ENCODE data around the gene ASB16. TPM values are rescaled to one million over a fixed set of nuclear protein-coding genes. Genes with fewer than 3 reads are reported as not detected.

ASB16 gene
- total RNA-seq, 1 donor from 2014 or later, result 0.75 TPM

DNA sequence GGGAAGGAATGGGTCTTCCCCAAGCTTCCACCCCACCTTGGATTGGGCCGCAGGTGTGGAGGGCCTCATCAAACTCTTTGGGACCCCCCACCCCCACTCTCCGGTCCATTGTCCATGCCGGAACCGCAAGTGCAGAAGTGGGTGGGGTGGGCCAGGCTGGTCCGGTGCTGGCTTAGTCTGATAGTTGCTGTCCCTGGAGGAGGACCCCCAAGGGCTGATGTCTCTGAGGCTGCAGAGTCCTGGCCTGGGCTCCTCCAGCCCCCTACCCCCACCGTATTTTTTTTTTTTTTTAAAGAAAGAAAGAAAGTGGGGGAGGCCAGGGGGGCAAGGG, 36.3 kb downstream of the ASB16 start:
- intact Hi-C loops (cut with micrococcal nuclease), result no loop called here

DNA sequence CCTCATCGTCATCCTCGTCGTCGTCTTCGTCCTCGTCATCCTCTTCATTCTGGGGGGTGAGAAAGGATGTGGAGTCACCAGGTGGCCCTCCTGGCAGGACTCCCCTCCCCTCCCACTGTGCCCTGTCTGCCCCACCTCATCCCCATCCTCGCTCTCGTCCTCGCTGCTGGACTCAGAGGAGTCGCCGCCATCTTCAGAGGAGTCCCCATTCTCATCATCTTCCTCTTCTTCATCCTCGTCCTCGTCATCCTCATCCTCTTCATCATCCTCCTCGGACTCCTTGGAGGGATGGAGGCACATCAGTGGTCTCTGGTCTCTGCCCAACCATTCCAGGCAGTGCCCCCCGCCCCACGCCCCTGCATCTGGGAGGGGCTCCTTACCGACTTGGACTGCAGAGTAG, 36.8 kb downstream of the ASB16 start:
- intact Hi-C loops (cut with micrococcal nuclease), result no loop called here

DNA sequence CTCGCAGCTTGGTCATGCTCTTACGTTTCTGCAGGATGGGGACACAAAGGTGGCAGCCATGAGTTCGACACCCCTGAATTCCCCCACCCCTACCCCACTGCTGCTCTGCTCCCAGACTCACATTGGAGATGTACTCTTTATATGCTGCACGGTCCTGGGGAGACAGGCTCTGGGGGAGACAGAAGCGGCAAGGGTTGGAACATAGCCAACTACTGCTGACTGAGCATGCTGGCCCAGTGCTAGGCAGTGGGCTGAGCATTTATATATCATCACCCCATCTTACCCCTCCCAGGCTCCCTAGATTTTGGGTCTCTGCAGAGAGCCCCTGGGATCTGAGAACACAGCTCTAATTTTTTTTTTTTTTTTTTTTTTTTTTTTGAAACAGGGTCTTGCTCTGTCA, 37.2 kb downstream of the ASB16 start:
- intact Hi-C loops (cut with micrococcal nuclease), result no loop called here

DNA sequence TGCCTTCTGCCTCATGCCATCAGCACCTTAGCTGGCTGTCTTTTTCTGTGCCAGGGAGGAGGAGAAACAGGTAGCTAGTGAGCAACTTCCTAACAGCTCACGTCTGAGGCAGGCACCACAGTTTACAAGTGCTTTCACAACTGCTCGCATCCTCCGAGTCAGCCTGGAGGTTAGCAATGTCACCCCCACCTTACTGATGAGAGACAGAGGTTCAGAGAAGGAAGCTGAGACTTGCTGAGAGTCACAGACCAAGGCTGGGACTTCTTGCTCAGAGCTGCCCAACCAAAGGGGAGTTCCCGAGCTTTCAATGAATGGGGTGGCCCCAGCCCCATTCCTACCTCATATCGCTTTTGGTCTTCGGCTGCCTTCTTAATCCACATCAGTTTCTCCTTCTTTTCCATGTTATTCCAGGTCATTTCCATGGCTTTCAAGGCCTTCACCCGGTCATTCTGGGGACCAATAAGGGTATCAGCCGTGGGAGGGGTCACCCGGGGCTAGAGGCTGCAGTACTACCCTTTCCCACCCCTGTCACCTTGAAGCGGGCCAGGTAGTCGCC, 39.4 kb downstream of the ASB16 start:
- intact Hi-C loops (cut with micrococcal nuclease), result loop anchor here (1.0 to 2.0 kb wide), 5 partner anchors 8 to 140 kb away; partner anchors contain the start of gene SLC25A39

DNA sequence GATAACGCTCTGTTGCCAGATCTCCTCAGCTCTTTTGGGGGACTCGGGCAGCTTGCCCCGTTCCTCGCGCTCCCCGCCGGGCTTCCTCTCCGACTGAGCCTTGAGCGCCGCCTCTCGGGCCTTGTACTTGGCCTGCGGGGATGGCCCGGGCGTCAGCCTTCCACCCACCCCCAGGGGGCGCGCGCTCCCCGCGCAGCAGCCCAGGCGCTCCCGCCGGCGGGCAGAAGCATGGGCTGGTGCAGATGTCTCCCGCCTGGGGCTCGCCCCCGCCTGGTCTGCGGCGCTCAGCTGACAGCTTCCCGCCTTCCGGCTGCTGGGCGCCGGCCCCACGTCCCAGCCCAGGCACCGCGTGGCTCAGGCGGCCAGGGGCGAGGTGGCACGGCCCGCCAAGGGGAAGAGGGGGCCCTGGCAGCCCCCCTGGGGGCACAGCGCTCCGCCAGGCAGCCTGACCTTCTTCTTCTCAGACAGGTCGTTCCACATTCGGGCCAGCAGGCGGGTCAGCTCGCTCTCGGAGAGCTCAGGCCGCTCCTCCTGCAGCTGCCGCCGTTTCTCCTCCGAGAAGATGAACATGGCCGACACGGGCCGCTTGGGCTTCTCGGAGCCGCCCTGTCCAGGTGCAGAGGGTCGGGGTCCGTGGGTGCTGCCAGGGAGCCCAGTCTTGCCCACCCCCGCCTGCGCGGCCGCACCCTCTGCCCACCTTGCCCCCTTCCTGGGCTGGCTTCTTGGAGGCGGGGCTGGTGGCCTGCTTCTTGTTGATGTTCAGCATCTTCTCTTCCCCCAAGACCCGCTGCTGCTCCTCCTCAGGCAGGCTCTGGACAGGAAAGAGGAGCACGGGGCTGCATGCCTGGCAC, 40.1 kb downstream of the ASB16 start:
- intact Hi-C loops (cut with micrococcal nuclease), result loop anchor here (1.0 to 2.0 kb wide), 5 partner anchors 8 to 140 kb away; partner anchors contain the start of gene SLC25A39

DNA sequence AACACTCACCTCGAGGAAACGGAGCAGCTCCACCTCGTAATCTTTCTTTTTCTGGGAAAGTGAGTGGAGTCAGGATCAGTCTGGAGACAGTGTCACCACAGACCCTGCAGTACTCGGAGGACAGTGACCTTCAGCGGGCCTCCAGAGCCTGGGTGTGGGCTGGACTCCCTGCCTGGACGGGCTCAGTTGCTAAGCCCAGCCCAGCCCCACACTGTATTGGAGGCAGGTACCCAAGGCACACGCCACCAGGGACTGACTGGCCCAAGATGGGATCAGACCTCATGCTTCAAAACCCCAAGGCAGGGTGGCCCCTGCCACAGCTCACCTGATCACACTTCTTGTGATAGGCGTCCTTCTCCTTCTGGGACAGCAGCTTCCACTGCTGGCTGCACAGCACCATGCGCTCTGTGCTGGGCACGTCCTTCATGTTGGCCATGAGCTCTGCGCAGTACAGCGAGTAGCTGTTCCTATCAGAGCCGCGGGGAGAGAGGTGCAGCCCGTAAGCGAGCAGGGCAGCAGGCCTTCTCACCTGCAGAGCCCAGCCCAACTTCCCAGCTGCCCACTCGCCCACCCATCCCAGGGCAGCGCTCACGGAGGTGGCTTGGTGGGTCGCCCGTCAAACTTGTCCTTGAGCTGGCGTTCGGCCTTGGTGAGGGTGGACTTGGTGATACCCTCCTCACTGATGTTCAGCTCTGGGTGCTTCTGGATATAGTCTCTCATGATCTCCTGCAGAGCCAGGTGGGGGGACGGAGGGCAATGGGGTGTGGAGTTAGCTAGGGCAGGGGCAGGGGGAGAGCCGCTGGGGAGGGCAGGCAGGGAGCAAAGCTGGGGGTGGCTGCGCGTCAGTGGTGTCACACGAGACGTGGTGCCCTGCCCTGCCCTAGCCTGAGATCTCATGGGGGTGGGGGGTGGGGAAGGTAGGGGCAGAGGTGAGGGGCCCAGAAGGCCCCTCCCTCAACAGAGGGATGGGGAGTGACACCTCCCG, 41.1 kb downstream of the ASB16 start:
- intact Hi-C loops (cut with micrococcal nuclease), result loop anchor here (2.0 kb wide), 1 partner anchor 113 kb away; the partner anchor contains the start of gene SLC25A39

DNA sequence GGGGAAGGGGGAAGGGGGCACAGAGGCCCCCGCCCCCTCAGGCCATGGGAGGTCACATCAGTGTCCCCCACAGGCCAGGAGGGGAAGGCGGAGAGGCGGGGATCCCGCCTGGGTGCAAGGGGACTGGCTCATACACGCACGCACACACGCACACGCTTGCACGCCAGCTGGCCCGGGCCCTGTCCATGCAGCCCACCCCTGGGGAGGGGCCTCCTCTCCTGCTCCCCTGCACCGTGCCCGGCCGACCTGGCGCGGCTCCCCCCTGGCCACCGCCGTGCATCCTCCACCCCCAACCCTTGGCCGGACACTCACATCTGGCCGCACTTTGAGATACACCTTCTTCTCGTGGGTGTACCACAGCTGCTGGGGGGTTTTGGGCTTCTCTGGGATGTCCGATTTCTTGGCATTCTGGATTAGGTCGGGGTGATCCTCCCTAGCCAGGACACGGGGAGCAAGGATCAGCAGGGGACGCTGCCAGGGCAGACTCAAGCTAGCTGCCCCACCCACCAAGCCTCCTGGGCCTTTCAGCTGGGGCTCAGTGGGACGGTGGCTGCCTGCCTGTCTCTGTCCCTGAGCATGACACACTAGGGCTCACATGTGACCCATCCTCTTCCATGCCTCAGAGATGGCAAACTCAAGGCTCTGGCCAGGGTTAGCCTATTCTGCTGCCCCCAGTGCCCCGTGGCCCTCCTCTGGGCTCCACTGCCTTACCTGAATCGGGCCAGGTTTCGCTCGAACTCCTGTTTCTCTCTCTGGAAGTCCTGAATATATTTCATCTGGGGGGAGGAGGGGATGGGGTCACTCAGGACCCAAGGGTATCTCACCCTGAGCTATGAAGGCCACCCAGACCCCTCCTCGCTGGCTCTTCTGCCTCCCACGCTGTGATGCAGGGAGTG, 42.3 kb downstream of the ASB16 start:
- intact Hi-C loops (cut with micrococcal nuclease), result no loop called here

DNA sequence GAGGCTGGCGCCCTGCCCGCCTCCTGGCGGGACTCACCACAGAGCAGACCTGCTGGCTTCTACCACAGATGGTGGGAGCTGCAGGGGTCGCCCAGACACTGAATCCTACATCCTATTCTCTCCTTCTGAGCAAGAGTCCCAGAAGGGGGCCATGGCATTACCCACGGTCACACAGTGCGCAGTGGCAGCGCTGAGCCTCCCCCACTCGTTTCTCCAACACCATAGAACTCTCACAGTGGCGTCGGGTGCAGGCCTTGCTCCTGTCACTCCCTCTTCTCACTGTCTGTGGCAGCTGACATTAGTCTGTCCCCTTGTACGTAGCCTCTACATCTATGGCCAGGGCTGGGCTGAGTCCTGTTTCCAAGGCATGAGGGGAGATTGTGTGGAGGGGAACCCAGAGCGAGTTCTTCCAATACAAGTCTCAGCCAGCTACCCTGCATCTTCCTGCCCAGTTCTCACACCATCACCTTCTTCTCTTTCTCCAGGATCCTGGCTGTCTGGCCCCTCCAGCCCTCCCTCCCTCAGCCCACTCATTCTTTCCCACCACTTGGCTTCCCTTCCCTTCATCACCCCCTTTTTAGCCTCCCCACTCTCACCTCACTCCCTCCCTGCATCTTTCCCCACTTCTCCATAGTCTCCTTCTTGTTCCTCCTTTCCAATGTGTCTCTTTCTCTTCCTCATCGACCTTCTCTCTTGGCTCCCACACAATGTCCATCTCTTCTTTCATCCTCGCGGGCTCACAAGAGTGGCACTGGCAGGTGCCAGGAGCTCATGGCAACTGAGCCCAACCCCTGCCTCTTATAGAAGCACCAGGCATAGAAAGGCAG, 43.1 kb downstream of the ASB16 start:
- intact Hi-C loops (cut with micrococcal nuclease), result no loop called here

DNA sequence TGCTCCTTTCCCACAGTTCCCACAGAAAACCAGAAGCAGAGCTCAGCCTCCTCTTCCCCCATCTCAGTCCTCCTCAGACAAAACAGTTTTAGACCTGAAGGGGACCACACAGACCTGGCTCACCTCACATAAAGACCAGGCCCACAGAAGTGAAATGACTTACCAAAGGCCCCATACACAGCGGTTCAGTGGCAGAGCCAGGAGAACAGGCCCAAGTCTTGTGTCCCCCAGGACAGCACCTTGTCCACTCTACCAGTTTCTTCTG, 43.7 kb downstream of the ASB16 start:
- intact Hi-C loops (cut with micrococcal nuclease), result no loop called here

DNA sequence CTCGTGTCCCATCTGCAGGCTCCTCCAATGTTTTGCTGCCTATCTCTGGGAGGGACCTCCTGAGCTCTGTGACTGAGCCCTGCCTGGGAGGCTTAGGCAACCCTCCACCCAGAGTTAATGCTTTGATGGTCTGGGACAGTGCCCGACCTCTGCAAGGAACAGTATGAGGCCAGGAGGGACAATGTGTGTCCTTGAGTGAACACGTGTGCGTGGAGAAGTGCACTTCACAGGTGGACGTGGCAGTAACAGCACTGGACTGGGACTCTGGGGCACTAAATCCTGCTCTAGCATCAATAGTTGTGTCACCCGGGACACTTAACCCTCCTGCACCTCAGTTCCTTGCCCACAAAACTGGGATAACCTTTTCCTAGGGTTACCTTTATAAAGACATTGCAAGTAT, 44.4 kb downstream of the ASB16 start:
- intact Hi-C loops (cut with micrococcal nuclease), result loop anchor here (5.0 kb wide), 1 partner anchor 287 kb away; the partner anchor contains the start of gene GPATCH8

DNA sequence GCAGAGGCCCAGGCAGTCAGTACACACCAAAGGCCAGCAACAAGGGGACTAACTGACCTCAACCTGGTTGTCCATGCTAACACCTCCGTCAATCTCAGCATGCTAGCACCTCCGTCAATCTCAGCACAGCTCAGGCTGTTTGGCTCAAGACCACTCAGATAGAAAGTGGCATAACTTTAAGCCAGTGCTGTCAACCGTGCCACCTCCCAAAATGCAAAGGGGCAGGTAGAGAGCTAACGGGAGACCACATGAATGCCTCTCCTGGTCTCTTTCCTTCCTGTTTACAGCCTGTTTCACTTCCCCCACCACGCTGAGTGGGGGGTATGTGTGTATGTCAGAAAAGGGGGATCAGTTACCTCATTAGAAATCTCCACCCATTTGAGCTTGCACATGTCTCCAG, 45.7 kb downstream of the ASB16 start:
- intact Hi-C loops (cut with micrococcal nuclease), result loop anchor here (5.0 kb wide), 1 partner anchor 286 kb away; the partner anchor contains the start of gene GPATCH8

DNA sequence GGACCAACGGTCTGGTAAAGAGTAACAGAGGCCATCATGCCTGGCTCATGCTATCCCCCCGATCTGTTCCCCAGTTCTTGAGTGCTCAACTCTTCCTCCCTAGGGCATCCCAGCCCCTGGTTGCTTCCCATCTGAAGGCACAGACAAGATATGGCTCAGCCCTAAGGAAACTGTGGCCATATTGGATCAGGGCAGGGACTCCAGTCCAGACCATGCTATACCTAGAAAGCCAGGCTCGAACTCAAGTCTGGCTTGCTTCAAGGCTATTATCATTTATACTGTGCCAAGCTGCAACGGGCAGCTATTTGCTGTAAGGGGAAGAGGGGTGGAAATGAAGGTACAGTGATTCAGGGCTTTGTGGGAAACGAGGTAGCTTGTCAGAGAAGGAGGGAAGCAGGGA, 46.2 kb downstream of the ASB16 start:
- intact Hi-C loops (cut with micrococcal nuclease), result loop anchor here (5.0 kb wide), 1 partner anchor 286 kb away; the partner anchor contains the start of gene GPATCH8

DNA sequence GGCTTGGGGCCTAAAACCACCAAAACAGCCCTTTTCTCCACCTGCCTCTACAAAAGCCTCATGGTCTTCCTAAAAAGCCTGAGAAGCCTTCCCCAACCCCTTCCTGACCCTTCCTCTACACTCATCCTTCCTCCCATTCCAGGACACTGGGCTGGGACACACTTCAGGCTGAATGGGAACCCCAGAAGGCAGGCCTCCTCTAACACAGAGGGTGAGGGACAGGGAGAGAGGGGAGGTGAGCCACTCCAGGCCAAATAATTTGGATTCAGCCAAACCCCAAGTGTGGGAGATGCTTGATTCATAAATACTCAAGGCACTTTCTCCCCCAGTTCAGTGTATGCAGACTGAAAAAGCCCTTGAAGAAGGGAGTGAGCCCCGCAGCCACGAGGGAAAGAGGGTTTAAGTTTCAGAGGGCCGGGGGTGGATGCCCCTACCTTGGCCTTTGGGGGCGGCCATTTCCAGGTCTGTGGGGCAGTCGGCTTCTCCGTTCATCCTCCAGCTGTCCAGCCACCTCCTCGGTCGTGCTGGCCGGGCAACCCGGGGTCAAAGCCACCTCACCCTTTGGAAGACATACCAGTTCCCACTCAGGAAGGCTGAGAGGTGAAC, 47.3 kb downstream of the ASB16 start:
- intact Hi-C loops (cut with micrococcal nuclease), result loop anchor here (1.0 to 5.0 kb wide), 5 partner anchors 8 to 284 kb away; partner anchors contain the start of genes GPATCH8, SLC25A39 and TMUB2

DNA sequence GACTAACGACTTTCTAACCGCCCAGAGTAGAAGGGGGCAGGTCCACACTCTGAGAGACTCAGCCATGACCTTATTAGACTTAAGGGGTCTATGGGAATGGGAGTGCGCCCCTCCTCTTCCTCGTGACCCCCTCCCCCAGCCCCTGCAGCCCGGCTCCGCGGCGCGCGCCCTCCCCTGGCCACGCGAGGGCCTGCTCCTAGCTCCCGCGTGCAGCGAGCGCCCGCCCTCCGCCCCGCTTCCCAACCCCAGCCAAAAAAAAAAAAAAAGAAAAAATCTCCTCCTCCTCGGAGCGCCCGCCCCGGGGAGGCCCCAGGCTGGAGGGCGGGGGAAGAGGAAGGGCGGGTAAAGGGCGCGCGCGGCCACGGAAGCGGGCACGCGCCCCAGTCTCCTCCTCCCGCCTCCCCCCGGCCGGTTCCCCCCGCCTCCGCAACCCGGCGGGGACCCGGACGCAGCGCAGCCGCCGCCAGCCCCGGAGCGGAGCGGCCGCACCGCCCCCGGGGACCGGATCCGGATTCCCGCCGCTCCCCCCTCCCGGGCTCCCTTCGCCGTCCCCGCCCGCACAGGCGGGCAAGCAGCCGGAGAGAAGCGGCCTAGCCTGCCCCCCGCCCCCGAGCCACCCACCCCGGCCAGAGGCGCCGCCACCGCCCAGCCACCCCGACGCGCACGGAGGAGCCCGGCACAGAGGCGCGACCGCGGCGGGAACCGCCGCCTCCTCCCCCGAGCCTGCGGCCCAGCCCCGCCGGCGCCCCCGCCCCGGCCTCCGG, 48.0 kb downstream of the ASB16 start:
- intact Hi-C loops (cut with micrococcal nuclease), result loop anchor here (1.0 to 5.0 kb wide), 5 partner anchors 8 to 284 kb away; partner anchors contain the start of genes GPATCH8, SLC25A39 and TMUB2

DNA sequence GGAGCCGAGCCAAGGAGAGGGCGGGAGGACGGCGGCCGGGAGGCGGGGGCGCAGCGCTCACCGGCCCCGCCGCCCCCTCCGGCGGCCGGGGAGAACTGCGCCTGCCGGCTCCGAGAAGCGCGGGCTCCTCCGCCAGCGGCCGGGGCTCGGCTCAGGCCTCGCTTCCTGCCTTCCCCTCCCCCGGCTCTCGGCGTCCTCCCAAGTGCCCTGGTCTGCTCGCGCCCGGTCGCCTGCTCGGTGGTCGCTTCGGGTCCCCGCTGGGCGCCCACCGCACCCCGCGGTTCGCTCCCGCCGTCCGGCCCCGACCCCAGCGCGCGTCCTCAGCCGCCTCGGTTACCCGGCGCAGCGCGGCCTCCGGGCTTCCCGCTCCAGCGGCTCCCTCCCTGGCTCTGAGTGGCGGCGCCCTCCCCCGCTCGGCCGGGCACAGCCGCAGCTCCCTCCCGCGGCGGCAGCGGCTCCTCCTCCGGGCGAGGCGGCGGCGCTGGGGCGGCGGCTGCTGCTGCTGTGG, 48.7 kb downstream of the ASB16 start:
- intact Hi-C loops (cut with micrococcal nuclease), result loop anchor here (2.0 to 5.0 kb wide), 2 partner anchors 106 to 283 kb away; partner anchors contain the start of genes GPATCH8 and SLC25A39

DNA sequence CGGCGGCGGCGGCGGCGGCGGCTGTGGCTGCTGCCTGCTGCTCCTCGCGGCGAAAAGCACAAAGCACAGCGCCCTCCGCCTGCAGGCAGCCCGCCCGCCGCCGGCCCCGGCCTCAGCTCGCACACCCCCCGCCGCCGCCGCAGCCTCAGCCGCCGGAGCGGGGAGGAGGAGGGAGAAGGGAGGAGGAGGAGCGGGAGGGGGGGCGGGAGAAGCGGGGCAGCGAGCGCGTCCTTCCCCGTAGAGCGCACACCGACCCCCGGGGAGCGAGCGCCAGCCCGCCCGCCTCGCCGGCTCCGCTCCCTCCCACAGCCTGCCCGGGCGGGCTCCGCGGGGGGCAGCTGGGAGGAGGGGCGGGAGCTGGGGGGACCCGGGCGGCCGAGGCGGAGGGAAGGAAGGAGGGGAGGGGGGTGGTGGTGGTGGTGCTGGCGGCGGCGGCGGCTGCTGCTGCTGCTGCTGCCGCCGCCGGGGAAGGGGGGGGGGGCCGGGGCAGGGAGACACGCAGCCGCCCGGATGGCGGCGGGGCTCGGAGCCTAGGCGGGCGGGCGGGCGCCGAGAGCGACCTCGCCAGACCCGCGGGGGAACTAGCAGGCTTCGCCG, 49.2 kb downstream of the ASB16 start, which contains the start of gene UBTF:
TSS of gene UBTF (minus strand) at position 60 of the 597 bp plus-strand sequence. CDS start 1,446 bp downstream, outside the sequence.
- intact Hi-C loops (cut with micrococcal nuclease), result loop anchor here (2.0 to 5.0 kb wide), 2 partner anchors 105 to 283 kb away; partner anchors contain the start of genes GPATCH8 and SLC25A39
